Panc1 (cell line): ENCODE results near the gene LCT. TPM values are rescaled to one million over a fixed set of nuclear protein-coding genes. Genes with fewer than 3 reads are reported as not detected.

Experiments used
- ATAC-seq: fragments of 200-7000 bp; cut with Tn5 transposase; 2 replicates; pipeline ENCODE4 v1.9.1; 2020; ENCODE audit warnings: mild to moderate bottlenecking, moderate library complexity
- BruUV-seq: library from RNA; stranded (reverse); fragments of 400-500 nt; replicated peaks from 2 replicates; lab custom pipeline; 2021; lab: Mats Ljungman, UMichigan
- CTCF ChIA-PET: fragments of 300-600 bp; sonication (Branson Sonifier 250); formaldehyde crosslinking; loops from one replicate; lab custom pipeline; 2022; ENCODE audit warnings: antibody characterized with exemption; lab: Charles Lee
- POLR2A ChIA-PET: fragments of 300-600 bp; sonication (Branson Sonifier 250); formaldehyde crosslinking; loops from one replicate; lab custom pipeline; 2022; ENCODE audit warnings: antibody characterized with exemption; lab: Charles Lee
- DNase-seq: peaks from one replicate; pipeline ENCODE4 v3.0.0-alpha.2; 2010; ENCODE audit warnings: low read depth, low spot score
- H3K27ac ChIP-seq: 2 replicates; pipeline ENCODE4 v1.5.1; 2011; ENCODE audit warnings: mild to moderate bottlenecking, low read length, inconsistent platforms
- H3K27me3 ChIP-seq: fragments of 200-500 bp; sonication (Bioruptor generic); 2 replicates; pipeline ENCODE4 v1.6.0; 2014; ENCODE audit warnings: low read length, inconsistent platforms; ENCODE audit not compliant: control insufficient read depth, insufficient read depth
- H3K36me3 ChIP-seq: fragments of 200-500 bp; sonication (Bioruptor generic); 2 replicates; pipeline ENCODE4 v1.5.1; 2014; ENCODE audit warnings: inconsistent platforms, mild to moderate bottlenecking, low read length, moderate library complexity; ENCODE audit not compliant: control insufficient read depth, insufficient read depth
- H3K4me1 ChIP-seq: 2 replicates; pipeline ENCODE4 v1.5.1; 2011; ENCODE audit warnings: inconsistent platforms, mild to moderate bottlenecking, low read length, moderate library complexity; ENCODE audit not compliant: control insufficient read depth, insufficient read depth
- H3K4me3 ChIP-seq, 2 experiments: 2 replicates each; pipeline ENCODE4 v1.5.1; 2011 to 2012; ENCODE audit warnings: low read depth in 2 of 2, low read length in 2 of 2, mild to moderate bottlenecking in 2 of 2, inconsistent platforms in 1 of 2, moderate library complexity in 1 of 2
- H3K9me3 ChIP-seq: fragments of 200-500 bp; sonication (Bioruptor generic); 2 replicates; pipeline ENCODE4 v1.5.1; 2014; ENCODE audit warnings: low read depth, mild to moderate bottlenecking, inconsistent platforms, low read length, moderate library complexity; ENCODE audit not compliant: control insufficient read depth, insufficient read depth
- CTCF ChIP-seq: fragments of 450-650 bp; IDR thresholded peaks from 2 replicates; pipeline ENCODE4 v1.5.1; 2017; ENCODE audit warnings: mild to moderate bottlenecking
- POLR2AphosphoS5 ChIP-seq: IDR thresholded peaks from 2 replicates; pipeline ENCODE4 v1.6.1; 2012; ENCODE audit warnings: mild to moderate bottlenecking, low read depth, low read length, moderate library complexity
- REST ChIP-seq, 2 experiments: IDR thresholded peaks; 2 replicates each; pipeline ENCODE4 v1.6.1; 2011 to 2012; ENCODE audit warnings: low read depth in 2 of 2, control low read depth in 1 of 2, low read length in 1 of 2, mild to moderate bottlenecking in 1 of 2, moderate library complexity in 1 of 2; ENCODE audit not compliant: insufficient read depth in 1 of 2
- SIN3A ChIP-seq: IDR thresholded peaks from 2 replicates; pipeline ENCODE4 v1.6.1; 2012; ENCODE audit warnings: low read depth, mild to moderate bottlenecking, low read length, moderate library complexity, borderline replicate concordance; ENCODE audit not compliant: insufficient read depth
- TCF7L2 ChIP-seq: IDR thresholded peaks from 2 replicates; pipeline ENCODE4 v1.6.1; 2011; ENCODE audit warnings: mild to moderate bottlenecking, low read depth, low read length, inconsistent platforms
- in situ Hi-C: cut with HindIII; loops from 2 replicates; pipeline ENCODE4 v1.10.0; 2016; ENCODE audit warnings: low sequenced_read_pairs, low pct_unique_long_range_greater_than_20kb
- intact Hi-C: fragments of 100-400 bp; cut with micrococcal nuclease; formaldehyde crosslinking; loops from one replicate; pipeline ENCODE4 v1.10.0; 2022; ENCODE audit not compliant: unreplicated experiment
- total RNA-seq: library from RNA; stranded (reverse); gene quantifications from one replicate; pipeline ENCODE4 v1.2.1, GENCODE V29; 2021; ENCODE audit not compliant: unreplicated experiment

The LCT gene
- total RNA-seq, 1 experiment from 2014 or later = not detected

- H3K36me3 ChIP-seq = no peaks in the 10 kb centered on the region
- H3K27me3 ChIP-seq = no peaks in the 10 kb centered on the region
- no peaks in the 10 kb centered on the region for H3K4me1 ChIP-seq
- no peaks in the 10 kb centered on the region for H3K9me3 ChIP-seq
- TF ChIP-seq CTCF (peak; percentile 45; the same call in 1 of the 2 replicates), TCF7L2 (no peak)
- no peak for DNase-seq
- ATAC-seq = no peak; the same call in 1 of the 2 replicates
- BruUV-seq = no TSS peak
- ChIA-PET CTCF (interaction anchor here (1.9 kb wide), 1 partner anchor 810 kb away, joined by 5 read pairs; no protein-coding TSS in a partner anchor), POLR2A (no interaction called here)
- intact Hi-C loops = loop anchor here (5.0 kb wide), 1 partner anchor 811 kb away; no protein-coding TSS in a partner anchor
- H3K27ac ChIP-seq = no peak overlapping the region
- H3K4me3 ChIP-seq = no peak overlapping the region
- in situ Hi-C loops = no loop called here
These were observed 38.2 kb downstream of the LCT start for GRCh38 chr2:135798762-135799161.

GRCh38 chr2:135798275-135798705 is 38.7 kb downstream of the LCT start:
- H3K4me3 ChIP-seq = no peak overlapping the region
- intact Hi-C loops = loop anchor here (5.0 kb wide), 1 partner anchor 811 kb away; no protein-coding TSS in a partner anchor
- TF ChIP-seq POLR2AphosphoS5 (no peak), SIN3A (no peak), CTCF (no peak), REST (IDR thresholded peaks at IDR 0.05; ENCODE audit: insufficient read depth in 1 of 2, low read depth in 2 of 2, low read length in 1 of 2) (no peak), TCF7L2 (no peak)
- DNase-seq = no peak
- no peaks in the 10 kb centered on the region for H3K9me3 ChIP-seq
- H3K36me3 ChIP-seq = no peaks in the 10 kb centered on the region
- in situ Hi-C loops = no loop called here
- ChIA-PET CTCF (interaction anchor here (1.9 kb wide), 1 partner anchor 810 kb away, joined by 5 read pairs; no protein-coding TSS in a partner anchor), POLR2A (no interaction called here)
- no peaks in the 10 kb centered on the region for H3K27me3 ChIP-seq
- no peaks in the 10 kb centered on the region for H3K4me1 ChIP-seq
- BruUV-seq = no TSS peak
- H3K27ac ChIP-seq = no peak overlapping the region
- ATAC-seq = no peak; the same call in 1 of the 2 replicates
